HG02642 (cell line): Measurements from ENCODE around the gene RPL6.
A peak's percentile ranks its signal among the peaks of the same experiment; 100 is the strongest.

Experiments
- ATAC-seq: cut with Tn5 transposase; IDR thresholded peaks from one replicate; pipeline ENCODE4 v1.9.1; 2021; ENCODE audit warnings: mild to moderate bottlenecking; ENCODE audit not compliant: unreplicated experiment, poor library complexity

Gene RPL6

GRCh38 chr12:112381406-112381882 lies 28.0 kb downstream of the RPL6 start:
- ATAC-seq, result peak; percentile 65

GRCh38 chr12:112380663-112381405 lies 28.6 kb downstream of the RPL6 start:
- no peak for ATAC-seq

GRCh38 chr12:112375105-112375504 lies 34.3 kb downstream of the RPL6 start:
- no peak for ATAC-seq

- ATAC-seq, result no peak
These were observed 35.2 kb downstream of the RPL6 start for GRCh38 chr12:112374166-112374740.

GRCh38 chr12:112370868-112371510 lies 38.4 kb downstream of the RPL6 start:
- no peak for ATAC-seq

GRCh38 chr12:112370199-112370598 lies 39.2 kb downstream of the RPL6 start:
- ATAC-seq, result no peak

GRCh38 chr12:112368856-112369255 lies 40.5 kb downstream of the RPL6 start:
- no peak for ATAC-seq

GRCh38 chr12:112367965-112368364 lies 41.4 kb downstream of the RPL6 start:
- no peak for ATAC-seq

GRCh38 chr12:112362310-112362709 lies 47.1 kb downstream of the RPL6 start:
- ATAC-seq, result no peak

- ATAC-seq, result no peak
These were observed 48.1 kb downstream of the RPL6 start for GRCh38 chr12:112361271-112361670.

GRCh38 chr12:112359290-112359689 lies 50.1 kb downstream of the RPL6 start:
- ATAC-seq, result no peak

- ATAC-seq, result no peak
These were observed 52.2 kb downstream of the RPL6 start for GRCh38 chr12:112357214-112357613.
